A549 (cell line): ENCODE results near the gene TNP2.
A peak's percentile ranks its signal among the peaks of the same experiment; 100 is the strongest.

Experiments
- CEBPB ChIP-seq, 2 experiments: fragments of >200 bp in 1 of 2; sonication (Bioruptor Twin) in 1 of 2; formaldehyde crosslinking in 1 of 2; IDR thresholded peaks; 2 replicates each; pipeline ENCODE4 v1.6.1; 2012 to 2016
- CHD2 ChIP-seq: fragments of 150-350 bp; IDR thresholded peaks from 2 replicates; pipeline ENCODE4 v1.6.1; 2014; ENCODE audit warnings: low read length; ENCODE audit not compliant: partially characterized antibody
- KDM5A ChIP-seq: fragments of 200-600 bp; sonication (generic); IDR thresholded peaks from 2 replicates; pipeline ENCODE4 v1.6.1; 2016; ENCODE audit warnings: antibody characterized with exemption, mild to moderate bottlenecking
- PBX3 ChIP-seq: IDR thresholded peaks from 2 replicates; pipeline ENCODE4 v1.6.1; 2012
- POLR2A ChIP-seq: IDR thresholded peaks from 2 replicates; pipeline ENCODE4 v1.6.1; 2012; ENCODE audit warnings: mild to moderate bottlenecking, low read length
- SMC3 ChIP-seq: fragments of >200 bp; sonication (Bioruptor Twin); formaldehyde crosslinking; IDR thresholded peaks from 3 replicates; pipeline ENCODE4 v1.6.1; 2018; ENCODE audit warnings: inconsistent platforms
- ZFP36 ChIP-seq: fragments of 450-650 bp; IDR thresholded peaks from 2 replicates; pipeline ENCODE4 v1.6.1; 2014; ENCODE audit warnings: borderline replicate concordance; ENCODE audit not compliant: partially characterized antibody
- TF ChIP-seq, protein P1 (sequence below): fragments of >200 bp; sonication (Bioruptor Twin); formaldehyde crosslinking; IDR thresholded peaks from 3 replicates; pipeline ENCODE4 v1.5.1; 2016

- TF ChIP-seq, protein P1, sequence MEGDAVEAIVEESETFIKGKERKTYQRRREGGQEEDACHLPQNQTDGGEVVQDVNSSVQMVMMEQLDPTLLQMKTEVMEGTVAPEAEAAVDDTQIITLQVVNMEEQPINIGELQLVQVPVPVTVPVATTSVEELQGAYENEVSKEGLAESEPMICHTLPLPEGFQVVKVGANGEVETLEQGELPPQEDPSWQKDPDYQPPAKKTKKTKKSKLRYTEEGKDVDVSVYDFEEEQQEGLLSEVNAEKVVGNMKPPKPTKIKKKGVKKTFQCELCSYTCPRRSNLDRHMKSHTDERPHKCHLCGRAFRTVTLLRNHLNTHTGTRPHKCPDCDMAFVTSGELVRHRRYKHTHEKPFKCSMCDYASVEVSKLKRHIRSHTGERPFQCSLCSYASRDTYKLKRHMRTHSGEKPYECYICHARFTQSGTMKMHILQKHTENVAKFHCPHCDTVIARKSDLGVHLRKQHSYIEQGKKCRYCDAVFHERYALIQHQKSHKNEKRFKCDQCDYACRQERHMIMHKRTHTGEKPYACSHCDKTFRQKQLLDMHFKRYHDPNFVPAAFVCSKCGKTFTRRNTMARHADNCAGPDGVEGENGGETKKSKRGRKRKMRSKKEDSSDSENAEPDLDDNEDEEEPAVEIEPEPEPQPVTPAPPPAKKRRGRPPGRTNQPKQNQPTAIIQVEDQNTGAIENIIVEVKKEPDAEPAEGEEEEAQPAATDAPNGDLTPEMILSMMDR: peak; percentile 94
- TF ChIP-seq POLR2A (peak; percentile 99), PBX3 (no peak), ZFP36 (no peak), CHD2 (no peak), CEBPB (IDR thresholded peaks at IDR 0.05) (no peak), KDM5A (no peak), SMC3 (peak; percentile 95)
Observed at GRCh38 chr16:11255737-11256660, 13.1 kb downstream of the TNP2 start, which contains the start of gene SOCS1.
